GM12891 (cell line): Measurements from ENCODE around the gene TST.

Experiments used
- DNase-seq: peaks from one replicate; pipeline ENCODE4 v3.0.0; 2011; ENCODE audit warnings: low spot score; ENCODE audit not compliant: insufficient read length
- FAIRE-seq: peaks from 2 replicates; lab custom pipeline; 2011; peaks lifted over from hg19 to GRCh38; lab: Jason Lieb, UNC
- PAX5 ChIP-seq: IDR thresholded peaks from 2 replicates; pipeline ENCODE4 v1.6.1; 2011; ENCODE audit warnings: low read length, moderate library complexity, mild to moderate bottlenecking; ENCODE audit not compliant: insufficient read depth, severe bottlenecking
- POLR2A ChIP-seq: IDR thresholded peaks from 2 replicates; pipeline ENCODE4 v1.6.1; 2011; ENCODE audit warnings: low read depth, low read length, control low read depth
- POLR2AphosphoS5 ChIP-seq: IDR thresholded peaks from 2 replicates; pipeline ENCODE4 v1.6.1; 2011; ENCODE audit warnings: low read depth, low read length, control low read depth
- POU2F2 ChIP-seq: IDR thresholded peaks from 2 replicates; pipeline ENCODE4 v1.6.1; 2011; ENCODE audit warnings: low read depth, mild to moderate bottlenecking, control low read depth, low read length, moderate library complexity
- SPI1 ChIP-seq: IDR thresholded peaks from 2 replicates; pipeline ENCODE4 v1.6.1; 2011; ENCODE audit warnings: low read depth, low read length, control low read depth
- TAF1 ChIP-seq: IDR thresholded peaks from 2 replicates; pipeline ENCODE4 v1.6.1; 2011; ENCODE audit warnings: low read depth, low read length, control low read depth

The TST gene

GRCh38 chr22:37061611-37062375 lies 42.5 kb upstream of the TST start:
- DNase-seq (no peak), FAIRE-seq (no peak)
- no peak for TF ChIP-seq POLR2AphosphoS5
- no peak for TF ChIP-seq POLR2A
- TF ChIP-seq POU2F2 = no peak
- TF ChIP-seq TAF1 = no peak
- TF ChIP-seq SPI1 = no peak
- no peak for TF ChIP-seq PAX5

- TF ChIP-seq SPI1 (no peak), POLR2A (no peak), POLR2AphosphoS5 (no peak), TAF1 (no peak), PAX5 (peak; percentile 9), POU2F2 (no peak)
- DNase-seq (peak; percentile 78), FAIRE-seq (peak; percentile 73)
These were observed 41.8 kb upstream of the TST start for GRCh38 chr22:37060801-37061610.

DNA sequence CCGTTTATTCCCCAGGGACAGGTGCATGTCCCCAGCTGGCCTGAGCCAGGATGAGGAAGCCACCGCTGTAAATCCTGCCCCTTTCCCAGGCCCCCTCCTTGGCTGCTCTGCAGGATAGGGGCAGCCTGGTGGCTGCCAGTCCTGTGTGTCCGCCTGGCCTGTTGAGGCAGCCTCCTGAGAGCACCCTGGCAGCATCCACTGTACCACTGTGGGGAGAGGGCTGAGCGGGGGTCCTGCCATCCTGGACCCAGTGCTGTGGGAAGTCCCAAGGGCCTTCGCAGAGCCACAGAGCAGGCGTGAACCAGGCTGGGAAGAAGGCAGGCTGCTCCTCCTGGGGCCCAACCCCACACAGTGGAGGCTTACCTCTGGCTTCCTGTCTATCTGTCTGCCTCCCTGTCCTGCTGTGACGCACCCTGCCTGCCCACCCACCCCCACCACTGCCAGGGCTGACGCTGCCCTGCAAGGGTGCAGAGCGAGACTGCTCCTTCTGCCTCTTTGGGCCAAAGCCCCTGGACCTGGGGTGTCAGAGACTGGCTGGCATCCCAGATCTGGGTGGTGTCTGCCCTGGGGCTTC lies 40.7 kb upstream of the TST start:
- TF ChIP-seq POU2F2 = no peak
- TF ChIP-seq POLR2AphosphoS5 = no peak
- TF ChIP-seq SPI1 = no peak
- no peak for TF ChIP-seq POLR2A
- TF ChIP-seq TAF1 = no peak
- TF ChIP-seq PAX5 = no peak
- FAIRE-seq (no peak), DNase-seq (no peak)

DNA sequence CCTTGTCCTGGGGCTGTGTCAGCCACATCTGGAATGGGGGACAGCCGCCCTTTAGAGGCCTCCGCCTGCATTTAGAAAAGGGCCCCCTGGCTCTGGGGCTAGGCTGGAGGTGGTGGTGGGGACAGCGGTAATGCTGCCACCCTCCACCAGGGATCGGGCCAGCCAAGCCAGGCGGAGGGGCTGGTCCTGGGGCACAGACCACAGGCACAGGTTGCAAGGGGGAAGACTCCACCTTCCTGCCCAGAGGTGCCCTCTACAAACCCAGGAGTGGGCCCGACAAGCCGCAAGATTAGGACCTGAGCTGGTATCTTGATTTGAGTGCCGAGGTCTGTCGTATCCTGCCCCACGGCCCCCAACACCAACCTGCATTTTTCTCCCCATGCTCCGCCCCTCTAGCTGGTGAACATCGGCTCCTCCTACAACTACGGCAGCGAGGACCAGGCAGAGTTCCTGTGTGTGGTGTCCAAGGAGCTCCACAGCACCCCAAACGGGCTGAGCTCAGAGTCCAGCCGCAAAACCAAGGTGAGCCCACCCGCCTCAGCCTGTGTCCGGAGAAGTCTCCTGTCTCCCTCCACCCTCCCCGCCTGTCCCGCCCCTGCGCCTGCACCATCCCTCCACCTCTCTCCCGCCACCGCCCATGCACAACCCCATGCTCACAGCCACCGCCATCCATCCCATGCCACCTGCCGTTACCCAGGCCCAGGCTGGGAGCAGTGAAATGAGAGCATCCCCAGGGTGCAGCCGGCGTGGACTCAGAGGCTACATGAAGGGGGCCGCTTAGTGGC lies 39.9 kb upstream of the TST start:
- TF ChIP-seq POU2F2 (no peak), SPI1 (no peak), POLR2A (no peak), PAX5 (no peak), TAF1 (no peak), POLR2AphosphoS5 (no peak)
- FAIRE-seq = no peak
- no peak for DNase-seq

GRCh38 chr22:37057796-37058510 lies 38.7 kb upstream of the TST start:
- no peak for DNase-seq
- FAIRE-seq = no peak
- TF ChIP-seq PAX5 (no peak), POLR2A (no peak), SPI1 (no peak), TAF1 (no peak), POU2F2 (no peak), POLR2AphosphoS5 (no peak)

GRCh38 chr22:37057226-37057625 lies 38.0 kb upstream of the TST start:
- no peak for DNase-seq
- no peak for TF ChIP-seq POU2F2
- no peak for TF ChIP-seq PAX5
- TF ChIP-seq POLR2AphosphoS5 = no peak
- FAIRE-seq = no peak

- no peak for TF ChIP-seq PAX5
- TF ChIP-seq SPI1 = no peak
- TF ChIP-seq TAF1 = no peak
- no peak for TF ChIP-seq POLR2A
- no peak for TF ChIP-seq POU2F2
- no peak for TF ChIP-seq POLR2AphosphoS5
- DNase-seq = no peak
- FAIRE-seq = no peak
These were observed 37.0 kb upstream of the TST start for GRCh38 chr22:37056246-37056645.
